MM.1S (cell line): Measurements from ENCODE around the gene IGSF10.

Experiments used
- CTCF ChIP-seq: fragments of 300-600 bp; sonication (generic); IDR thresholded peaks from 2 replicates; pipeline ENCODE4 v1.5.1; 2016; ENCODE audit warnings: antibody characterized with exemption, low read length, mixed read lengths
- EZH2 ChIP-seq: fragments of 300-600 bp; sonication (generic); optimal IDR thresholded peaks from 2 replicates; pipeline ENCODE3; 2017; ENCODE audit warnings: low read depth, mild to moderate bottlenecking, antibody characterized with exemption, low read length, mixed read lengths
- EZH2phosphoT487 ChIP-seq: fragments of 300-600 bp; sonication (generic); IDR thresholded peaks from 2 replicates; pipeline ENCODE4 v1.6.1; 2018; ENCODE audit warnings: antibody characterized with exemption, low read length

- TF ChIP-seq EZH2phosphoT487 (no peak), CTCF (no peak), EZH2 (no peak)
Measured at GRCh38 chr3:151456065-151456464, 4.8 kb downstream of the IGSF10 start.
